ENCODE data around the gene RANBP17.

DNA sequence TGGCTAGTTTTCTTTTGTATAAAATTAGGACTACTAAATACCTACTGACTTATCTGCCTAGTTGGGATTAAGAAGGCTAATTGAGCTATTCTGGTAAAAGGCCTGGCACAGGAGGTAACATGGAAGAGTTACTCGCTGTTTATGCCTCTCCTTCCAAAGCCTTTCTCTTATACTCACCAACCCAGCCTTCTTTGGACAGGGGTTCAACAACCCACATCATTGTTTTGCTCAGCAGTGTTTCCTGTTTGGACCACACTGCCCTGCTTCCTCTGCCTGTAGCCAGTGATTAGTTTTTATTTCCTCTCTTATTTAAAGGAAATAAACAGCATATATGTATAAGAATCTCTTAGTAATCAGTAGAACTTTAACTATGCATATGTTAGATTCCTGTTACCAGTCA lies 362.1 kb downstream of the RANBP17 start:
- no peak for TF ChIP-seq POLR2A (IDR thresholded peaks at IDR 0.05)
- TF ChIP-seq EP300 (IDR thresholded peaks at IDR 0.05; ENCODE audit: low read depth), result no peak
- TF ChIP-seq, protein P1, sequence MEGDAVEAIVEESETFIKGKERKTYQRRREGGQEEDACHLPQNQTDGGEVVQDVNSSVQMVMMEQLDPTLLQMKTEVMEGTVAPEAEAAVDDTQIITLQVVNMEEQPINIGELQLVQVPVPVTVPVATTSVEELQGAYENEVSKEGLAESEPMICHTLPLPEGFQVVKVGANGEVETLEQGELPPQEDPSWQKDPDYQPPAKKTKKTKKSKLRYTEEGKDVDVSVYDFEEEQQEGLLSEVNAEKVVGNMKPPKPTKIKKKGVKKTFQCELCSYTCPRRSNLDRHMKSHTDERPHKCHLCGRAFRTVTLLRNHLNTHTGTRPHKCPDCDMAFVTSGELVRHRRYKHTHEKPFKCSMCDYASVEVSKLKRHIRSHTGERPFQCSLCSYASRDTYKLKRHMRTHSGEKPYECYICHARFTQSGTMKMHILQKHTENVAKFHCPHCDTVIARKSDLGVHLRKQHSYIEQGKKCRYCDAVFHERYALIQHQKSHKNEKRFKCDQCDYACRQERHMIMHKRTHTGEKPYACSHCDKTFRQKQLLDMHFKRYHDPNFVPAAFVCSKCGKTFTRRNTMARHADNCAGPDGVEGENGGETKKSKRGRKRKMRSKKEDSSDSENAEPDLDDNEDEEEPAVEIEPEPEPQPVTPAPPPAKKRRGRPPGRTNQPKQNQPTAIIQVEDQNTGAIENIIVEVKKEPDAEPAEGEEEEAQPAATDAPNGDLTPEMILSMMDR (IDR thresholded peaks at IDR 0.05), result no peak
